H1 (cell line): ENCODE measurements around the gene MELK. TPM values are rescaled to one million over a fixed set of nuclear protein-coding genes. Genes with fewer than 3 reads are reported as not detected.

Experiments
- CTCF ChIA-PET: fragments of 300-600 bp; sonication (Branson Sonifier 250); formaldehyde crosslinking; loops from one replicate; lab custom pipeline; 2021; ENCODE audit not compliant: partially characterized antibody; lab: Charles Lee
- POLR2A ChIA-PET: fragments of 300-600 bp; sonication (Branson Sonifier 250); formaldehyde crosslinking; loops from one replicate; lab custom pipeline; 2021; ENCODE audit warnings: inconsistent platforms; ENCODE audit not compliant: partially characterized antibody; lab: Charles Lee
- DNase-seq, 2 experiments: peaks; one replicate each; pipeline versions ENCODE4 v3.0.0 to v3.0.0-alpha.2; 2010 to 2022; ENCODE audit warnings: low spot score in 2 of 2, low read depth in 1 of 2, mixed read lengths in 1 of 2
- FAIRE-seq: peaks from 2 replicates; lab custom pipeline; 2011; peaks lifted over from hg19 to GRCh38; lab: Jason Lieb, UNC
- H2AFZ ChIP-seq: 2 replicates; pipeline ENCODE4 v1.8.1; 2012; ENCODE audit warnings: low read length, inconsistent platforms
- H2AK5ac ChIP-seq: 2 replicates; pipeline ENCODE4 v1.6.1; 2013; ENCODE audit warnings: low read depth, low read length
- H2BK120ac ChIP-seq: replicated peaks from 2 replicates; pipeline ENCODE3; 2013; ENCODE audit warnings: low read depth, low read length, inconsistent platforms
- H2BK12ac ChIP-seq: 2 replicates; pipeline ENCODE4 v1.6.1; 2013; ENCODE audit warnings: low read depth, low read length
- H2BK15ac ChIP-seq: 2 replicates; pipeline ENCODE4 v1.6.1; 2013; ENCODE audit warnings: low read length
- H2BK20ac ChIP-seq: 2 replicates; pipeline ENCODE4 v1.6.1; 2013; ENCODE audit warnings: low read length
- H2BK5ac ChIP-seq: 2 replicates; pipeline ENCODE4 v1.6.1; 2013; ENCODE audit warnings: low read depth, low read length
- H3K14ac ChIP-seq: 2 replicates; pipeline ENCODE4 v1.6.1; 2013; ENCODE audit warnings: inconsistent platforms; ENCODE audit not compliant: insufficient read length
- H3K18ac ChIP-seq: 2 replicates; pipeline ENCODE4 v1.6.1; 2013; ENCODE audit warnings: low read length; ENCODE audit errors: extremely low read depth
- H3K23ac ChIP-seq: 2 replicates; pipeline ENCODE4 v1.6.1; 2013; ENCODE audit warnings: inconsistent platforms; ENCODE audit not compliant: insufficient read length
- H3K23me2 ChIP-seq: 2 replicates; pipeline ENCODE4 v1.6.1; 2013; ENCODE audit warnings: low read depth, low read length
- H3K27ac ChIP-seq: 2 replicates; pipeline ENCODE4 v1.6.1; 2011; ENCODE audit warnings: low read depth, low read length, inconsistent platforms
- H3K27me3 ChIP-seq, 4 experiments: replicated peaks in 1 of 4; 1 replicate in 1 of 4; 2 replicates in 3 of 4; pipeline versions ENCODE4 v1.6.1 to v1.8.1; 2011 to 2013; ENCODE audit warnings: low read length in 3 of 4, mild to moderate bottlenecking in 3 of 4, inconsistent platforms in 2 of 4, mixed read lengths in 2 of 4, moderate library complexity in 1 of 4; ENCODE audit not compliant: control insufficient read depth in 3 of 4, insufficient read depth in 3 of 4; ENCODE audit errors: extremely low read depth in 1 of 4
- H3K36me3 ChIP-seq, 4 experiments: 2 replicates each; pipeline versions ENCODE4 v1.6.1 to v1.8.1; 2011 to 2013; ENCODE audit warnings: mild to moderate bottlenecking in 4 of 4, low read length in 3 of 4, moderate library complexity in 2 of 4, control low read depth in 1 of 4, inconsistent platforms in 1 of 4; ENCODE audit not compliant: insufficient read depth in 4 of 4, control insufficient read depth in 2 of 4
- H3K4ac ChIP-seq: replicated peaks from 2 replicates; pipeline ENCODE3; 2013; ENCODE audit warnings: low read length, low read depth, mixed read lengths, inconsistent platforms; ENCODE audit not compliant: insufficient read length
- H3K4me1 ChIP-seq, 4 experiments: replicated peaks in 1 of 4; 1 replicate in 1 of 4; 2 replicates in 3 of 4; pipeline versions ENCODE4 v1.6.1 to v1.8.1; 2011 to 2013; ENCODE audit warnings: low read length in 3 of 4, inconsistent platforms in 2 of 4, mixed read lengths in 1 of 4; ENCODE audit not compliant: insufficient read depth in 4 of 4, control insufficient read depth in 3 of 4
- H3K4me2 ChIP-seq, 2 experiments: 2 replicates each; pipeline versions ENCODE4 v1.6.1 to v1.8.1; 2011 to 2013; ENCODE audit warnings: low read depth in 2 of 2, low read length in 2 of 2, control low read depth in 1 of 2, inconsistent platforms in 1 of 2, mild to moderate bottlenecking in 1 of 2; ENCODE audit not compliant: insufficient read depth in 1 of 2
- H3K4me3 ChIP-seq, 4 experiments: fragments of 200-600, 300-600 bp in 1 of 4; sonication (generic), shearing (Covaris generic), sonication (Bioruptor Twin) in 1 of 4; 2 replicates each; pipeline versions ENCODE4 v1.5.1 to v1.8.1; 2011 to 2016; ENCODE audit warnings: low read length in 4 of 4, low read depth in 3 of 4, control low read depth in 2 of 4, inconsistent platforms in 2 of 4, mild to moderate bottlenecking in 2 of 4, mixed read lengths in 1 of 4, moderate library complexity in 1 of 4; ENCODE audit not compliant: insufficient read depth in 2 of 4; ENCODE audit errors: extremely low read depth in 1 of 4
- H3K56ac ChIP-seq: replicated peaks from 2 replicates; pipeline ENCODE3; 2013; ENCODE audit warnings: low read depth, mild to moderate bottlenecking, mixed read lengths, low read length, inconsistent platforms; ENCODE audit not compliant: insufficient read length
- H3K79me1 ChIP-seq: 2 replicates; pipeline ENCODE4 v1.6.1; 2013; ENCODE audit warnings: low read depth, low read length, control low read depth
- H3K79me2 ChIP-seq, 2 experiments: 2 replicates each; pipeline versions ENCODE4 v1.6.1 to v1.8.1; 2012 to 2013; ENCODE audit warnings: low read length in 2 of 2, mild to moderate bottlenecking in 2 of 2, inconsistent platforms in 1 of 2; ENCODE audit not compliant: insufficient read depth in 2 of 2, control insufficient read depth in 1 of 2
- H3K9ac ChIP-seq, 4 experiments: replicated peaks in 1 of 4; 1 replicate in 1 of 4; 2 replicates in 3 of 4; pipeline versions ENCODE4 v1.6.1 to v1.8.1; 2011 to 2013; ENCODE audit warnings: low read depth in 3 of 4, low read length in 3 of 4, control low read depth in 2 of 4, mild to moderate bottlenecking in 2 of 4, moderate library complexity in 2 of 4, inconsistent platforms in 1 of 4; ENCODE audit errors: extremely low read depth in 1 of 4
- H3K9me3 ChIP-seq, 2 experiments: 2 replicates each; pipeline versions ENCODE4 v1.6.1 to v1.8.1; 2012 to 2013; ENCODE audit warnings: mild to moderate bottlenecking in 2 of 2, moderate library complexity in 2 of 2, control low read depth in 1 of 2, inconsistent platforms in 1 of 2, low read depth in 1 of 2, low read length in 1 of 2, mixed read lengths in 1 of 2; ENCODE audit not compliant: insufficient read depth in 2 of 2
- H4K20me1 ChIP-seq, 2 experiments: replicated peaks in 1 of 2; 2 replicates each; pipeline versions ENCODE3 to v1.8.1; 2011 to 2013; ENCODE audit warnings: inconsistent platforms in 2 of 2, low read length in 2 of 2, mild to moderate bottlenecking in 1 of 2; ENCODE audit not compliant: insufficient read depth in 2 of 2, control insufficient read depth in 1 of 2
- H4K5ac ChIP-seq: 2 replicates; pipeline ENCODE4 v1.6.1; 2013; ENCODE audit warnings: low read length, low read depth, mixed read lengths, inconsistent platforms; ENCODE audit not compliant: insufficient read length
- H4K8ac ChIP-seq: 2 replicates; pipeline ENCODE4 v1.8.0; 2013; ENCODE audit warnings: mild to moderate bottlenecking, moderate library complexity, low read length, inconsistent platforms; ENCODE audit not compliant: insufficient read depth; ENCODE audit errors: extremely low read depth
- H4K91ac ChIP-seq: replicated peaks from 2 replicates; pipeline ENCODE3; 2013; ENCODE audit warnings: low read length, mixed read lengths, inconsistent platforms; ENCODE audit not compliant: insufficient read length
- E2F6 ChIP-seq: IDR thresholded peaks from 2 replicates; pipeline ENCODE4 v1.6.1; 2012; ENCODE audit warnings: inconsistent platforms
- GABPA ChIP-seq: IDR thresholded peaks from 2 replicates; pipeline ENCODE4 v1.6.1; 2011; ENCODE audit warnings: mild to moderate bottlenecking, low read length, moderate library complexity, borderline replicate concordance; ENCODE audit not compliant: insufficient read depth
- RAD21 ChIP-seq, 2 experiments: IDR thresholded peaks in 1 of 2; conservative IDR thresholded peaks in 1 of 2; 2 replicates each; pipeline ENCODE4 v1.6.1; 2011; ENCODE audit warnings: low read depth in 2 of 2, low read length in 2 of 2, improper control_type of control experiment in 1 of 2, inconsistent platforms in 1 of 2, mild to moderate bottlenecking in 1 of 2, moderate library complexity in 1 of 2
- WGBS, 2 experiments: shearing (Covaris generic) in 1 of 2; methylation state at CpG; one replicate each; pipeline versions ENCODE4 v1.1.6 to v1.1.7; 2013 to 2015; ENCODE audit warnings: low lambda C conversion rate in 2 of 2, mixed read lengths in 2 of 2, inconsistent platforms in 1 of 2, low coverage in 1 of 2, missing lambda C conversion rate in 1 of 2; ENCODE audit not compliant: insufficient replicate concordance in 2 of 2, insufficient coverage in 1 of 2, insufficient read length in 1 of 2; ENCODE audit errors: extremely low coverage in 1 of 2, missing lambda C conversion rate in 1 of 2; 5-methylcytosine and 5-hydroxymethylcytosine counted together
- polyA plus RNA-seq, 7 experiments: library from polyadenylated mRNA; depleted of rRNA in 3 of 7; stranded (reverse) in 5 of 7; unstranded in 2 of 7; fragments of >200 nt in 5 of 7; fragments of 200-250 nt in 2 of 7; gene quantifications; 1 replicate in 5 of 7; 2 replicates in 1 of 7; 4 replicates in 1 of 7; pipeline versions ENCODE4 v1.2.1 to v1.2.3, GENCODE V29; 2011 to 2013; ENCODE audit warnings: missing spikeins in 2 of 7, mixed read lengths in 2 of 7
- total RNA-seq: library from RNA; stranded (reverse); fragmentation: NEBNext Ultra II Directional; extraction: Animal tissue kit (Norgen Biotek cat#: 25700); gene quantifications from 2 replicates; pipeline ENCODE4 v1.2.1, GENCODE V29; 2021
- TF ChIP-seq, protein P1 (sequence below), 3 experiments: IDR thresholded peaks; 1 replicate in 2 of 3; 2 replicates in 1 of 3; pipeline versions ENCODE4 v1.5.1 to v1.6.1; 2011; ENCODE audit warnings: low read length in 3 of 3, mild to moderate bottlenecking in 3 of 3, inconsistent platforms in 2 of 3, low read depth in 1 of 3, moderate library complexity in 1 of 3; ENCODE audit not compliant: insufficient read depth in 1 of 3; ENCODE audit errors: control extremely low read depth in 1 of 3

MELK gene
- total and polyA plus RNA-seq, 2 of the 8 experiments (the other 6 are each of a cell fraction or from before 2014, with no cell fraction given): 26.2 to 53.1 TPM

- Histone ChIP-seq H3K27ac (no peak overlapping the region), H3K27me3 (no peaks in the 10 kb centered on the region), H3K79me1 (no peaks in the 10 kb centered on the region), H3K9me3 (no peaks in the 10 kb centered on the region), H4K91ac (no peak overlapping the region), H4K20me1 (no peaks in the 10 kb centered on the region), H3K23ac (no peak overlapping the region), H3K4me2 (no peak overlapping the region), H2AFZ (no peak overlapping the region), H3K4me3 (no peak overlapping the region), H3K4me1 (no peaks in the 10 kb centered on the region), H2BK15ac (no peak overlapping the region), H3K14ac (no peak overlapping the region), H2BK20ac (no peak overlapping the region), H3K23me2 (no peaks in the 10 kb centered on the region), H4K5ac (no peak overlapping the region), H2BK5ac (no peak overlapping the region), H2BK120ac (no peak overlapping the region), H3K18ac (no peak overlapping the region), H2AK5ac (no peak overlapping the region), H3K79me2 (no peaks in the 10 kb centered on the region), H3K4ac (no peak overlapping the region), H3K9ac (no peak overlapping the region), H2BK12ac (no peak overlapping the region), H4K8ac (no peak overlapping the region), H3K36me3 (peaks cover 2 to 36% (median 10%) of the 10 kb centered on the region in 4 experiments; a peak in 3 of 8 replicates), H3K56ac (no peak overlapping the region)
- ChIA-PET CTCF (interaction anchor here (0.6 to 3.0 kb wide), 12 partner anchors 9 to 185 kb away, joined by 3 to 13 read pairs (median 3); no protein-coding TSS in a partner anchor), POLR2A (interaction anchor here (1.1 kb wide), 1 partner anchor 20 kb away, joined by 3 read pairs; no protein-coding TSS in a partner anchor)
- no peak for TF ChIP-seq GABPA
- TF ChIP-seq RAD21 (IDR thresholded peaks at IDR 0.05 in 1 of 2, conservative IDR thresholded peaks at IDR 0.05 in 1 of 2; ENCODE audit: low read depth in 2 of 2, low read length in 2 of 2): peak in 1 of 2 experiments; percentile 9; a peak in 2 of 4 replicates
- no peak for TF ChIP-seq E2F6
- TF ChIP-seq, protein P1, sequence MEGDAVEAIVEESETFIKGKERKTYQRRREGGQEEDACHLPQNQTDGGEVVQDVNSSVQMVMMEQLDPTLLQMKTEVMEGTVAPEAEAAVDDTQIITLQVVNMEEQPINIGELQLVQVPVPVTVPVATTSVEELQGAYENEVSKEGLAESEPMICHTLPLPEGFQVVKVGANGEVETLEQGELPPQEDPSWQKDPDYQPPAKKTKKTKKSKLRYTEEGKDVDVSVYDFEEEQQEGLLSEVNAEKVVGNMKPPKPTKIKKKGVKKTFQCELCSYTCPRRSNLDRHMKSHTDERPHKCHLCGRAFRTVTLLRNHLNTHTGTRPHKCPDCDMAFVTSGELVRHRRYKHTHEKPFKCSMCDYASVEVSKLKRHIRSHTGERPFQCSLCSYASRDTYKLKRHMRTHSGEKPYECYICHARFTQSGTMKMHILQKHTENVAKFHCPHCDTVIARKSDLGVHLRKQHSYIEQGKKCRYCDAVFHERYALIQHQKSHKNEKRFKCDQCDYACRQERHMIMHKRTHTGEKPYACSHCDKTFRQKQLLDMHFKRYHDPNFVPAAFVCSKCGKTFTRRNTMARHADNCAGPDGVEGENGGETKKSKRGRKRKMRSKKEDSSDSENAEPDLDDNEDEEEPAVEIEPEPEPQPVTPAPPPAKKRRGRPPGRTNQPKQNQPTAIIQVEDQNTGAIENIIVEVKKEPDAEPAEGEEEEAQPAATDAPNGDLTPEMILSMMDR (IDR thresholded peaks at IDR 0.05; ENCODE audit: control extremely low read depth in 1 of 3, insufficient read depth in 1 of 3, low read depth in 1 of 3, low read length in 3 of 3): peak in 2 of 3 experiments; percentile 26 to 27; a peak in 2 of 4 replicates
- no peak for DNase-seq
- whole genome bisulfite sequencing, 2 experiments: 79% methylated on average over 1 of the region's 1 CpG; no CpG with 5 or more reads in 1 of the 2 experiments
- FAIRE-seq: peak; percentile 48
Observed at GRCh38 chr9:36632892-36633291, 60.2 kb downstream of the MELK start.
